Neural progenitor cell (in vitro differentiated cells): ENCODE data around the gene ZBTB43. TPM values are rescaled to one million over a fixed set of nuclear protein-coding genes. Genes with fewer than 3 reads are reported as not detected.

Experiments used
- DNase-seq: peaks from one replicate; pipeline ENCODE4 v3.0.0-alpha.2; 2016; ENCODE audit warnings: low spot score
- H2AFZ ChIP-seq: fragments of 200-600 bp; sonication (generic); replicated peaks from 2 replicates; pipeline ENCODE4 v1.6.1; 2016; ENCODE audit warnings: antibody characterized with exemption
- H3F3A ChIP-seq: fragments of 200-600 bp; sonication (generic); 2 replicates; pipeline ENCODE4 v1.6.1; 2016; ENCODE audit warnings: antibody characterized with exemption, low read depth
- H3K27ac ChIP-seq: fragments of 200-600 bp; sonication (generic); 2 replicates; pipeline ENCODE4 v1.5.1; 2016; ENCODE audit warnings: mild to moderate bottlenecking
- H3K27me3 ChIP-seq: fragments of 200-600 bp; sonication (generic); 2 replicates; pipeline ENCODE4 v1.6.1; 2016; ENCODE audit warnings: mild to moderate bottlenecking, moderate library complexity
- H3K36me3 ChIP-seq: fragments of 200-600 bp; sonication (generic); 2 replicates; pipeline ENCODE4 v1.5.1; 2016
- H3K4me1 ChIP-seq: fragments of 200-600 bp; sonication (generic); 2 replicates; pipeline ENCODE4 v1.6.1; 2016; ENCODE audit warnings: mixed run types
- H3K4me2 ChIP-seq: fragments of 200-600 bp; sonication (generic); 2 replicates; pipeline ENCODE4 v1.6.1; 2016
- H3K4me3 ChIP-seq: fragments of 200-600 bp; sonication (generic); 2 replicates; pipeline ENCODE4 v1.5.1; 2016
- H3K79me2 ChIP-seq: fragments of 200-600 bp; sonication (generic); 2 replicates; pipeline ENCODE4 v1.6.1; 2016; ENCODE audit warnings: low read depth
- H3K9ac ChIP-seq: fragments of 200-600 bp; sonication (generic); 2 replicates; pipeline ENCODE4 v1.6.1; 2016
- H3K9me3 ChIP-seq: fragments of 200-600 bp; sonication (generic); 2 replicates; pipeline ENCODE4 v1.5.1; 2016; ENCODE audit warnings: low read depth
- H4K20me1 ChIP-seq: fragments of 200-600 bp; sonication (generic); 2 replicates; pipeline ENCODE4 v1.6.1; 2016; ENCODE audit warnings: low read depth
- H3K27ac Mint-ChIP-seq: 3 replicates; pipeline ENCODE4 v1.8.0; 2021; ENCODE audit warnings: mixed read lengths
- H3K27me3 Mint-ChIP-seq: 2 replicates; pipeline ENCODE4 v1.8.0; 2022; ENCODE audit warnings: low read depth, mild to moderate bottlenecking, inconsistent platforms, moderate library complexity, mixed read lengths; ENCODE audit not compliant: insufficient read depth
- H3K36me3 Mint-ChIP-seq: 3 replicates; pipeline ENCODE4 v1.8.0; 2021; ENCODE audit warnings: mixed read lengths
- H3K4me1 Mint-ChIP-seq: 3 replicates; pipeline ENCODE4 v1.8.0; 2021; ENCODE audit warnings: mixed read lengths
- H3K4me3 Mint-ChIP-seq: 3 replicates; pipeline ENCODE4 v1.8.0; 2021; ENCODE audit warnings: mild to moderate bottlenecking, moderate library complexity, mixed read lengths
- H3K9me3 Mint-ChIP-seq: 3 replicates; pipeline ENCODE4 v1.8.0; 2020; ENCODE audit warnings: mixed read lengths
- CTCF ChIP-seq: fragments of 200-600 bp; sonication (generic); IDR thresholded peaks from 2 replicates; pipeline ENCODE4 v1.5.1; 2017; ENCODE audit warnings: antibody characterized with exemption, mild to moderate bottlenecking
- EZH2 ChIP-seq: fragments of 200-600 bp; sonication (generic); IDR thresholded peaks from 2 replicates; pipeline ENCODE4 v1.6.1; 2017; ENCODE audit warnings: antibody characterized with exemption, mild to moderate bottlenecking, moderate library complexity
- EZH2phosphoT487 ChIP-seq: fragments of 200-600 bp; sonication (generic); IDR thresholded peaks from 2 replicates; pipeline ENCODE4 v1.6.1; 2017; ENCODE audit warnings: antibody characterized with exemption
- total RNA-seq: library from RNA; depleted of rRNA; stranded (reverse); fragments of >200 nt; gene quantifications from 2 replicates; pipeline ENCODE4 v1.2.3, GENCODE V29; 2015; ENCODE audit warnings: low replicate concordance

Gene ZBTB43
- total RNA-seq, 1 donor from 2014 or later: 10.0 TPM

DNA sequence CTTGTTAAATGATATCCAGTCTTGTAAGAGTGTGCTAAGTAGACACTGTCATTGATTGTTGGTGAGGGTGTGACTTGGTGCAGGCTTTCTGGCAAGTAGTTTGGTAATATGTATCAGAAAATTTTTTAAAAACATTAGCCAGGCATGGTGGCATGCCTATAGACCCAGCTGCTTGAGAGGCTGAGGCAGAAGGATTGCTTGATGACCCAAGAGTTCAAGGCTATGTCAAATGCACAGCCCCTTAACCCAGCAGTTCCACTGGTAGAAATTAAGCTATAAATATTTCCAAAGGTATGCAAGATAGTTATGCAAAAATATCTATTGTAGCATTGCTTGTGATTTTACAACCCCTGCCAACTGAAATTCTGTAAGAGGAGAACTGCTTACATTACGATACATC lies 24.2 kb downstream of the ZBTB43 start:
- DNase-seq: no peak
- H3K4me2 ChIP-seq: no peak overlapping the region
- Mint-ChIP-seq H3K27me3 (peaks cover 2% of the 10 kb centered on the region), H3K36me3 (peaks cover 17% of the 10 kb centered on the region), H3K4me3 (no peak overlapping the region), H3K9me3 (peaks cover 2% of the 10 kb centered on the region), H3K27ac (no peak overlapping the region), H3K4me1 (no peaks in the 10 kb centered on the region)
- H3K4me3 ChIP-seq: no peak overlapping the region
- H3K36me3 ChIP-seq: no peaks in the 10 kb centered on the region
- no peaks in the 10 kb centered on the region for H3K4me1 ChIP-seq
- H3F3A ChIP-seq: no peaks in the 10 kb centered on the region
- no peaks in the 10 kb centered on the region for H3K9me3 ChIP-seq
- H3K27me3 ChIP-seq: no peaks in the 10 kb centered on the region
- H3K9ac ChIP-seq: no peak overlapping the region
- peaks cover 2% of the 10 kb centered on the region for H4K20me1 ChIP-seq
- H3K27ac ChIP-seq: no peak overlapping the region
- no peaks in the 10 kb centered on the region for H3K79me2 ChIP-seq
- TF ChIP-seq EZH2phosphoT487: no peak
- TF ChIP-seq CTCF: no peak
- no peak overlapping the region for H2AFZ ChIP-seq

DNA sequence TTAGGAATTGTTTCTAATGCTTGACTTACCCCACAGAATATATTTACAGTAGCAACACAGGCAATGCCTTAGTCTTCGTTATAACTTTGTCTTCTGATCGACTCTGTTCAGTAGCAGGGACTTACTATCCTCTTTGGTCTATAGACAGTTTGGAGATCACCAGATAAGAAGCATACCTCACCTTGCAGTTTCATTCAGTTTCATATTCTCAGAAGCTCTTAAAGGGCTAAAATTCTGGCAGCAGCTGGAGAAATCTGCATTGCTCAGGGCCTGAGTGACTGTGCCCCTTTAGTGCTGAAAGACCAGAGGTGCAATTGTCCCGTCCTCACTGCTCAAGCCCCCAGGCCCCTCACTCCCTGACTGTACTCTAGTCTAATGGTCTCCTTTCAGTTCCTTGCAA lies 26.0 kb downstream of the ZBTB43 start:
- TF ChIP-seq CTCF: no peak
- no peak for TF ChIP-seq EZH2
- Histone ChIP-seq H3F3A (no peaks in the 10 kb centered on the region), H3K36me3 (no peaks in the 10 kb centered on the region), H3K4me3 (no peak overlapping the region), H2AFZ (no peak overlapping the region), H3K27ac (no peak overlapping the region), H3K9me3 (no peaks in the 10 kb centered on the region), H4K20me1 (peaks cover 4% of the 10 kb centered on the region), H3K79me2 (no peaks in the 10 kb centered on the region), H3K4me1 (no peaks in the 10 kb centered on the region), H3K4me2 (no peak overlapping the region), H3K27me3 (no peaks in the 10 kb centered on the region), H3K9ac (no peak overlapping the region)
- Mint-ChIP-seq H3K27me3 (peaks cover 2% of the 10 kb centered on the region), H3K27ac (no peak overlapping the region), H3K36me3 (peaks cover 25% of the 10 kb centered on the region), H3K9me3 (peaks cover 2% of the 10 kb centered on the region), H3K4me3 (no peak overlapping the region), H3K4me1 (no peaks in the 10 kb centered on the region)
- no peak for DNase-seq

- Histone ChIP-seq H3K36me3 (no peaks in the 10 kb centered on the region), H3K4me2 (no peak overlapping the region), H3K4me3 (no peak overlapping the region), H3K27me3 (no peaks in the 10 kb centered on the region), H3K9ac (no peak overlapping the region), H3K27ac (no peak overlapping the region), H3K4me1 (no peaks in the 10 kb centered on the region), H3K79me2 (no peaks in the 10 kb centered on the region), H2AFZ (no peak overlapping the region), H4K20me1 (peaks cover 9% of the 10 kb centered on the region), H3K9me3 (no peaks in the 10 kb centered on the region), H3F3A (no peaks in the 10 kb centered on the region)
- H3K4me1 Mint-ChIP-seq: no peaks in the 10 kb centered on the region
- no peak for DNase-seq
- no peak overlapping the region for H3K27ac Mint-ChIP-seq
- peaks cover 26% of the 10 kb centered on the region for H3K36me3 Mint-ChIP-seq
- H3K9me3 Mint-ChIP-seq: no peaks in the 10 kb centered on the region
- H3K27me3 Mint-ChIP-seq: peaks cover 2% of the 10 kb centered on the region
- H3K4me3 Mint-ChIP-seq: no peak overlapping the region
- TF ChIP-seq EZH2: no peak
Observed at GRCh38 chr9:126832440-126832839, 27.6 kb downstream of the ZBTB43 start.

GRCh38 chr9:126833020-126833419 lies 28.2 kb downstream of the ZBTB43 start:
- TF ChIP-seq EZH2phosphoT487 (no peak), CTCF (no peak), EZH2 (no peak)
- H3K27me3 ChIP-seq: no peaks in the 10 kb centered on the region
- Mint-ChIP-seq H3K4me1 (no peaks in the 10 kb centered on the region), H3K27me3 (peaks cover 2% of the 10 kb centered on the region), H3K27ac (no peak overlapping the region), H3K36me3 (peaks cover 26% of the 10 kb centered on the region), H3K4me3 (no peak overlapping the region), H3K9me3 (no peaks in the 10 kb centered on the region)
- H3F3A ChIP-seq: no peaks in the 10 kb centered on the region
- H3K9ac ChIP-seq: no peak overlapping the region
- H3K4me3 ChIP-seq: no peak overlapping the region
- no peaks in the 10 kb centered on the region for H3K9me3 ChIP-seq
- no peaks in the 10 kb centered on the region for H3K4me1 ChIP-seq
- no peak overlapping the region for H3K27ac ChIP-seq
- peaks cover 12% of the 10 kb centered on the region for H4K20me1 ChIP-seq
- no peaks in the 10 kb centered on the region for H3K79me2 ChIP-seq
- no peak overlapping the region for H2AFZ ChIP-seq
- no peak overlapping the region for H3K4me2 ChIP-seq
- no peak for DNase-seq
- H3K36me3 ChIP-seq: no peaks in the 10 kb centered on the region
